ENCODE measurements around the gene XPNPEP3. TPM values are rescaled to one million over a fixed set of nuclear protein-coding genes. Genes with fewer than 3 reads are reported as not detected.

The XPNPEP3 gene
- total and polyA plus RNA-seq, 2 donors (not counting 3 experiments of a cell fraction or from before 2014, with no cell fraction given), result 12.3 to 21.2 TPM

- Histone ChIP-seq H3K79me2 (ENCODE audit: control insufficient read depth, insufficient read depth, low read length) (no peaks in the 10 kb centered on the region), H3K9me1 (replicated peaks; ENCODE audit: control insufficient read depth, extremely low read depth, insufficient read depth, low read length) (no peaks in the 10 kb centered on the region), H2AFZ (ENCODE audit: low read depth, low read length) (no peak overlapping the region), H3K27me3 (ENCODE audit: control insufficient read depth in 2 of 2, insufficient read depth in 2 of 2, low read length in 2 of 2) (no peaks in the 10 kb centered on the region), H3K27ac (ENCODE audit: insufficient read depth, low read depth, low read length) (no peak overlapping the region), H3K9me3 (replicated peaks; ENCODE audit: control insufficient read depth, insufficient read depth, low read length) (no peaks in the 10 kb centered on the region), H3K36me3 (ENCODE audit: control insufficient read depth in 2 of 2, extremely low read depth in 1 of 2, insufficient read depth in 2 of 2, low read length in 2 of 2) (peaks cover 0 to 6% of the 10 kb centered on the region in 2 experiments), H3K4me1 (ENCODE audit: control insufficient read depth, extremely low read depth, insufficient read depth, low read length) (no peaks in the 10 kb centered on the region), H3K4me2 (ENCODE audit: insufficient read depth, low read length) (no peak overlapping the region), H3K4me3 (replicated peaks in 1 of 3; ENCODE audit: insufficient read depth in 1 of 3, low read depth in 1 of 3, low read length in 3 of 3) (no peak overlapping the region), H4K20me1 (replicated peaks; ENCODE audit: control insufficient read depth, extremely low read depth, insufficient read depth, low read length) (no peaks in the 10 kb centered on the region), H3K9ac (replicated peaks; ENCODE audit: extremely low read depth, insufficient read depth, low read length) (no peak overlapping the region)
- CTCF ChIA-PET, result interaction anchor here (3.3 kb wide), 1 partner anchor 10 kb away, joined by 21 read pairs; no protein-coding TSS in a partner anchor
- intact Hi-C loops (cut with micrococcal nuclease) (no loop called here), dilution Hi-C loops (cut with MboI; ENCODE audit: extremely low pct_ligation_motif_present, low sequenced_read_pairs) (no loop called here)
- TF ChIP-seq EZH2 (IDR thresholded peaks at IDR 0.05; ENCODE audit: borderline replicate concordance, low read depth, low read length, severe bottlenecking), result no peak
- TF ChIP-seq JUN (IDR thresholded peaks at IDR 0.05; ENCODE audit: borderline replicate concordance, insufficient read depth, insufficient read length, low read depth), result no peak
- no peak for TF ChIP-seq CTCF (IDR thresholded peaks at IDR 0.05; ENCODE audit: extremely low read depth in 1 of 2, insufficient read depth in 1 of 2, low read depth in 1 of 2, low read length in 2 of 2)
- TF ChIP-seq GATA2 (IDR thresholded peaks at IDR 0.05; ENCODE audit: insufficient read depth, insufficient read length, low read depth, low read length), result no peak
- no peak for TF ChIP-seq MAX (IDR thresholded peaks at IDR 0.05; ENCODE audit: insufficient read depth, insufficient read length)
- no peak for TF ChIP-seq MYC (IDR thresholded peaks at IDR 0.05; ENCODE audit: low read depth, low read length)
- no peak for TF ChIP-seq FOS (IDR thresholded peaks at IDR 0.05; ENCODE audit: borderline replicate concordance, insufficient read depth, low read length)
- TF ChIP-seq POLR2A (IDR thresholded peaks at IDR 0.05; ENCODE audit: low read depth, low read length), result no peak
- TF ChIP-seq POLR2AphosphoS5 (IDR thresholded peaks at IDR 0.05; ENCODE audit: insufficient read depth, low read depth, low read length), result no peak
- POLR2A ChIA-PET, result no interaction called here
- no TSS peak for BruUV-seq (replicated peaks)
- no peak for DNase-seq (ENCODE audit: low read depth, low spot score)
- FAIRE-seq, result no peak
Observed at GRCh38 chr22:40889116-40889515, 32.2 kb downstream of the XPNPEP3 start.
